Endothelial cell (in vitro differentiated cells): ENCODE measurements around the gene GSTO1. TPM values are rescaled to one million over a fixed set of nuclear protein-coding genes. Genes with fewer than 3 reads are reported as not detected.

Source experiments
- DNase-seq: peaks from one replicate; pipeline ENCODE4 v3.0.0; 2021; ENCODE audit warnings: low spot score
- H3K27ac Mint-ChIP-seq: one replicate; pipeline ENCODE4 v1.8.0; 2021; ENCODE audit warnings: mixed read lengths, inconsistent platforms; ENCODE audit not compliant: unreplicated experiment
- H3K27me3 Mint-ChIP-seq: one replicate; pipeline ENCODE4 v1.8.0; 2021; ENCODE audit warnings: mild to moderate bottlenecking, moderate library complexity, mixed read lengths, inconsistent platforms; ENCODE audit not compliant: unreplicated experiment
- H3K36me3 Mint-ChIP-seq: one replicate; pipeline ENCODE4 v1.8.0; 2021; ENCODE audit warnings: mild to moderate bottlenecking, low read depth, mixed read lengths, inconsistent platforms; ENCODE audit not compliant: unreplicated experiment
- H3K4me1 Mint-ChIP-seq: one replicate; pipeline ENCODE4 v1.8.0; 2021; ENCODE audit warnings: mild to moderate bottlenecking, mixed read lengths, inconsistent platforms; ENCODE audit not compliant: unreplicated experiment
- H3K4me3 Mint-ChIP-seq: one replicate; pipeline ENCODE4 v1.8.0; 2021; ENCODE audit warnings: mild to moderate bottlenecking, mixed read lengths, inconsistent platforms; ENCODE audit not compliant: unreplicated experiment
- H3K9me3 Mint-ChIP-seq: one replicate; pipeline ENCODE4 v1.8.0; 2021; ENCODE audit warnings: mixed read lengths, inconsistent platforms; ENCODE audit not compliant: unreplicated experiment
- CTCF ChIP-seq: fragments of 200-600 bp; sonication (generic); IDR thresholded peaks from one replicate; pipeline ENCODE4 v1.5.0; 2021; ENCODE audit warnings: antibody characterized with exemption; ENCODE audit not compliant: unreplicated experiment
- total RNA-seq: library from RNA; stranded (reverse); fragmentation: NEBNext Ultra II Directional; extraction: Animal tissue kit (Norgen Biotek cat#: 25700); gene quantifications from one replicate; pipeline ENCODE4 v1.2.1, GENCODE V29; 2021; ENCODE audit not compliant: unreplicated experiment

GSTO1 gene
- total RNA-seq, 1 donor from 2014 or later = 121 TPM

GRCh38 chr10:104258209-104258608, 3.5 kb downstream of the GSTO1 start:
- no peak for DNase-seq
- Mint-ChIP-seq H3K4me3 (peak overlapping the region; percentile 1), H3K4me1 (peaks cover 58% of the 10 kb centered on the region), H3K27ac (no peak overlapping the region), H3K9me3 (no peaks in the 10 kb centered on the region), H3K27me3 (peaks cover 8% of the 10 kb centered on the region), H3K36me3 (peaks cover 9% of the 10 kb centered on the region)
- TF ChIP-seq CTCF = no peak

GRCh38 chr10:104259456-104259855, 4.8 kb downstream of the GSTO1 start:
- H3K9me3 Mint-ChIP-seq = no peaks in the 10 kb centered on the region
- H3K4me1 Mint-ChIP-seq = peaks cover 48% of the 10 kb centered on the region
- H3K36me3 Mint-ChIP-seq = peaks cover 4% of the 10 kb centered on the region
- peaks cover 5% of the 10 kb centered on the region for H3K27me3 Mint-ChIP-seq
- no peak for TF ChIP-seq CTCF
- peak overlapping the region; percentile 27 for H3K27ac Mint-ChIP-seq
- no peak overlapping the region for H3K4me3 Mint-ChIP-seq
- no peak for DNase-seq

DNA sequence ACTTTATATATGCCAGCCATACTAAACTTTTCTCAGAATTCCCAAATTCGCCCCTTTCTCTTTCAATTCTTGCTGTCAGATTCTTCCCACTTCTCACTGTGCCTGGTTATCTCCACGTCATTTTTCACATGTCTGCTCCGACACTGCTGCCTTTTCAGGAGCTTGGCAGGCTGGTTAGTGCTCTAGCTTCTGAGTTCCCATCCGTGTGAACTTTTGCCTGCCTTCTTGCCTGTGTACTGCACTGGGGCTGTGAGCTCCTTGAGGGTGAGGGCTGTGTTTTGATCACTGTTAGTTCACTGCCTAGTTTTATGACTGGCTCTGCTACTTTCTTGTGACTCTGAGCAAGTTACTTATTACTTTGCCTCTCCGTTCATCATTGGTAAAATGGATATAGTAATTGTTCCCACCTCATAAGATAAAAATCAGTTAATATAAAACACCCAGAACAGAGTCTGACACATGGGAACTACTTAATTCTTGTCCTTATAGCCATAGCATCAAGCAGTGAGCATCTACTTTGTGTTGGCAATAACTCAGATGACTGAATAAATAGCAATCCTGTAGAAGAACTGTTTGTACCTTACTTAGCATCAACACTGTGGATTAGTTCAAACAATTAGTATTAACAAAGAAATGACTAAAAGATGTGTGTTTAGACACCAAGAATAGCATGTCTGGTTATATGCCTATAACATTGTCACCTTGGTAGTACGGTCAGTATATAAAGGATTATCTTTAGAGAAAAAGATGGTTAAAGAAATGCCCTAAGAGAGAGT, 5.5 kb downstream of the GSTO1 start:
- DNase-seq = no peak
- H3K4me3 Mint-ChIP-seq = peak overlapping the region; percentile 40
- H3K27me3 Mint-ChIP-seq = peaks cover 5% of the 10 kb centered on the region
- H3K4me1 Mint-ChIP-seq = peaks cover 47% of the 10 kb centered on the region
- TF ChIP-seq CTCF = no peak
- H3K27ac Mint-ChIP-seq = peak overlapping the region; percentile 66
- no peaks in the 10 kb centered on the region for H3K9me3 Mint-ChIP-seq
- peaks cover 4% of the 10 kb centered on the region for H3K36me3 Mint-ChIP-seq

DNA sequence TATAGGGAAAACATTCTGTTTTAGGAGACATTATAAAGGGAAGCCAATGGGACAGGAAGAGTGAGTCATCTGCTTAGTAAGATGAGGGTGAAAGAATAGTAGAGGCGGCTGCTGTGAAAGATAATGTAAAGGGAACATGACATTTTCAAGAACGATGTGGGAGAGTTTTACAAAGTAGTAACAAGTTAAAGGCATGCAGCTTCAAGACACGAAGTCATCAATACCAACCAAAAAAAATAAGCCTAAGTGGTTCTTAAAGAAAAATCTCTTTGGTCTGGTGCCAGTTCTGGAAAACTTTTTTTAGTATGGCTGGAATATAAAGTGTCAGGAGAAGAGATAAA, 6.1 kb downstream of the GSTO1 start:
- Mint-ChIP-seq H3K27ac (peak overlapping the region; percentile 66), H3K36me3 (peaks cover 4% of the 10 kb centered on the region), H3K4me3 (peak overlapping the region; percentile 40), H3K9me3 (no peaks in the 10 kb centered on the region), H3K4me1 (peaks cover 43% of the 10 kb centered on the region), H3K27me3 (peaks cover 3% of the 10 kb centered on the region)
- TF ChIP-seq CTCF = no peak
- no peak for DNase-seq

GRCh38 chr10:104262055-104262454, 7.4 kb downstream of the GSTO1 start:
- H3K4me3 Mint-ChIP-seq = no peak overlapping the region

More at GRCh38 chr10:104262055-104262454, 7.4 kb downstream of the GSTO1 start:
- Mint-ChIP-seq H3K4me1 (peaks cover 39% of the 10 kb centered on the region), H3K36me3 (peaks cover 8% of the 10 kb centered on the region), H3K27me3 (peaks cover 3% of the 10 kb centered on the region), H3K27ac (no peak overlapping the region), H3K9me3 (no peaks in the 10 kb centered on the region)
- no peak for DNase-seq
- TF ChIP-seq CTCF = no peak
